Measurements from ENCODE around the gene CCDC195. TPM values are rescaled to one million over a fixed set of nuclear protein-coding genes. Genes with fewer than 3 reads are reported as not detected.

The CCDC195 gene, protein sequence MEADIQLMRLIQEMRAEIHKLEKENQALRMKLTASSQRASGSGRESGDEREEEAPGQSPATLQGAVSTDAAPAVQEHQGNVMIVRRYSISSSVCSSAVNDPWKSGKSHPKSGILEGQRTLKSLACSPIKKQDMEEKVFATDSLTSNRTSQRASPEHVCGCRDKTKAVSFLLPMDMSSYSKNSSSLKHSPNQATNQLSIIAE
- total RNA-seq (2012; rRNA removed) (not detected in 2 replicates), polyA plus RNA-seq (2012; rRNA removed) (not detected in 2 replicates), Bru-seq, nascent RNA (not detected), BruChase-seq, experiment 1, labeled RNA remaining after a 6-hour chase (not detected), BruChase-seq, experiment 2, labeled RNA remaining after a 2-hour chase (not detected)
- polyA plus RNA-seq (2012; cell fraction: cytosol; rRNA removed) = not detected in 2 replicates
- polyA plus RNA-seq (2012; cell fraction: nucleus; rRNA removed; ENCODE audit: low replicate concordance) = not detected in 2 replicates
- long read RNA-seq = 0 reads

DNA sequence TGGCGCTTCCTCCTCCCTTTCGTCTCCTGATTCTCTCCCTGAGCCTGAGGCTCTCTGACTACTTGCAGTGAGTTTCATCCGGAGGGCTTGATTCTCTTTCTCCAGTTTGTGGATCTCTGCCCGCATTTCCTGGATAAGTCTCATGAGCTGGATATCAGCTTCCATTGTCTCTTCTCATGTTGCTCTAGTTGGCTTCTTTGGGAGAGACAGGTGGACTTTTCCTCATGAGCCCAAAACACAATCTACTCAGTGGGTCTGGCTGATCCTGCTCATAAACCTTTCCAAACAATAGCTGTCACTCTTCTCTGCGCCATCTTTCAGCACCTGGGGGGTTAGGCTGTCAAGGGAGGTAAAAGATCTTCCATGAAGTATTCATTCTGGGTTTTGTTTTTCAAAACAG is at the start of gene CCDC195:
TSS of gene CCDC195 (minus strand) at position 165 of the 400 bp plus-strand sequence. CDS start at position 165, 0 bp downstream.
- Histone ChIP-seq H3K14ac (replicated peaks; ENCODE audit: low read depth, low read length) (no peak within 1 kb of the TSS), H3K4ac (ENCODE audit: low read depth, low read length) (no peak within 1 kb of the TSS), H4K5ac (ENCODE audit: low read depth, low read length) (no peak within 1 kb of the TSS), H3K23ac (ENCODE audit: low read depth, low read length) (no peak within 1 kb of the TSS), H3K9me1 (ENCODE audit: insufficient read depth, low read length) (no peaks in the 10 kb centered on the region), H2BK120ac (ENCODE audit: low read depth, low read length) (no peak within 1 kb of the TSS), H2BK5ac (ENCODE audit: low read depth, low read length, poor library complexity, severe bottlenecking) (no peak within 1 kb of the TSS), H4K91ac (ENCODE audit: insufficient read depth, low read depth, low read length) (no peak within 1 kb of the TSS), H3K18ac (ENCODE audit: low read depth, low read length) (no peak within 1 kb of the TSS), H3K79me1 (ENCODE audit: low read depth in 1 of 2, low read length in 2 of 2) (no peaks in the 10 kb centered on the region), H2AK9ac (replicated peaks; ENCODE audit: low read depth, low read length, poor library complexity) (no peak within 1 kb of the TSS), H3K9ac (ENCODE audit: low read depth, low read length) (no peak within 1 kb of the TSS), H2BK15ac (ENCODE audit: low read depth, low read length) (no peak within 1 kb of the TSS), H3K4me3 (ENCODE audit: insufficient read depth, low read depth, low read length) (no peak within 1 kb of the TSS), H3K27me3 (ENCODE audit: control insufficient read depth, insufficient read depth, low read length) (no peaks in the 10 kb centered on the region; the same call in none of the 2 replicates), H4K20me1 (ENCODE audit: insufficient read depth, low read length) (no peaks in the 10 kb centered on the region), H3K27ac (ENCODE audit: insufficient read depth, low read length) (no peak within 1 kb of the TSS), H3K36me3 (ENCODE audit: control insufficient read depth, insufficient read depth, low read length) (no peaks in the 10 kb centered on the region), H3K56ac (ENCODE audit: extremely low read depth, insufficient read depth, low read length) (no peak within 1 kb of the TSS), H2BK20ac (ENCODE audit: low read depth, low read length) (no peak within 1 kb of the TSS), H4K8ac (ENCODE audit: low read depth in 2 of 2, low read length in 2 of 2) (no peak within 1 kb of the TSS), H3K4me2 (ENCODE audit: low read depth, low read length) (no peak within 1 kb of the TSS), H3K9me3 (ENCODE audit: control insufficient read depth, insufficient read depth, low read length) (no peaks in the 10 kb centered on the region), H3K4me1 (ENCODE audit: control insufficient read depth, insufficient read depth, low read length) (no peaks in the 10 kb centered on the region), H2AFZ (replicated peaks; ENCODE audit: low read length, poor library complexity) (no peak within 1 kb of the TSS), H2AK5ac (ENCODE audit: low read depth, low read length) (no peak within 1 kb of the TSS)
- ChIA-PET POLR2A (ENCODE audit: unreplicated experiment) (no interaction called here), CTCF (no interaction called here)
- dilution Hi-C loops (cut with HindIII; ENCODE audit: low sequenced_read_pairs, unreplicated experiment) (no loop called here), intact Hi-C loops (cut with micrococcal nuclease) (no loop called here), in situ Hi-C loops (cut with MboI; ENCODE audit: low sequenced_read_pairs) (no loop called here)
- BruUV-seq (replicated peaks) = no TSS peak
- TF ChIP-seq RFX5 (IDR thresholded peaks at IDR 0.05; ENCODE audit: low read depth, low read length) (no peak), CHD1 (IDR thresholded peaks at IDR 0.05; ENCODE audit: low read depth, low read length) (no peak), CEBPB (IDR thresholded peaks at IDR 0.05; ENCODE audit: low read depth, low read length) (no peak), FOS (IDR thresholded peaks at IDR 0.05; ENCODE audit: low read depth, low read length) (no peak), BHLHE40 (IDR thresholded peaks at IDR 0.05; ENCODE audit: low read depth, low read length) (no peak), RCOR1 (IDR thresholded peaks at IDR 0.05; ENCODE audit: insufficient replicate concordance, low read length) (no peak), NFE2L2 (IDR thresholded peaks at IDR 0.05; ENCODE audit: low read depth, low read length) (no peak)
- TF ChIP-seq, protein P1, sequence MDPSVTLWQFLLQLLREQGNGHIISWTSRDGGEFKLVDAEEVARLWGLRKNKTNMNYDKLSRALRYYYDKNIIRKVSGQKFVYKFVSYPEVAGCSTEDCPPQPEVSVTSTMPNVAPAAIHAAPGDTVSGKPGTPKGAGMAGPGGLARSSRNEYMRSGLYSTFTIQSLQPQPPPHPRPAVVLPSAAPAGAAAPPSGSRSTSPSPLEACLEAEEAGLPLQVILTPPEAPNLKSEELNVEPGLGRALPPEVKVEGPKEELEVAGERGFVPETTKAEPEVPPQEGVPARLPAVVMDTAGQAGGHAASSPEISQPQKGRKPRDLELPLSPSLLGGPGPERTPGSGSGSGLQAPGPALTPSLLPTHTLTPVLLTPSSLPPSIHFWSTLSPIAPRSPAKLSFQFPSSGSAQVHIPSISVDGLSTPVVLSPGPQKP (IDR thresholded peaks at IDR 0.05; ENCODE audit: borderline replicate concordance, low read depth, low read length) = no peak
- DNase-seq (no peak), ATAC-seq (ENCODE audit: low read depth) (no peak)
- no CpG with 5 or more reads among the region's 5 CpGs for WGBS, 2 experiments (ENCODE audit: extremely low coverage in 2 of 2, insufficient read length in 1 of 2)

Measured in IMR-90 (cell line).